ENCODE data around the gene TRIM4. TPM values are rescaled to one million over a fixed set of nuclear protein-coding genes. Genes with fewer than 3 reads are reported as not detected.

TRIM4 gene
- total and polyA plus RNA-seq, 12 donors = 17.2 to 57.0 (median 37.4) TPM

DNA sequence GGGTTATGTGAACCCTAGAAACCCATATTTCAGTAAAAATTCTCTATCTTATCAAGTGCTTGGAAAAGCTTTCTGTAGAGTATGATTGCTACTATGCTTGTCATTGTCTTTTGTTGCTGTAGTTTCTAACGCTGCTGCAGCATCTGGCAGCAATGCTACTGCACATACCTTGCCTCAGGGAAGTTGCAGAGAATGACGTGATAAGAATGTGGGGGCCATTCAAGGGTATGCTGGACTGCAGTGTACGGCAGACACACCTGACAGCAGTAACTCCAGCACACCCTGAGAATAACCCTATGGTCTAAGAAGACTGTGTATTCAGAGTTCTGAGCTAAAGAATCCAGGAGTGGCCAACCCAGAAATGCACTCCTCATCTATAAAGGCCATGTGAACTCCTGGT, 20.5 kb downstream of the TRIM4 start:
- intact Hi-C loops (cut with DNase I) = no loop called here
- Histone ChIP-seq H3K27ac (no peak overlapping the region), H3K27me3 (no peaks in the 10 kb centered on the region), H3K36me3 (replicated peaks in 1 of 2) (peaks cover 0 to 42% of the 10 kb centered on the region in 2 donors), H3K9me3 (replicated peaks in 1 of 3) (no peaks in the 10 kb centered on the region), H3K4me1 (replicated peaks in 1 of 2) (no peaks in the 10 kb centered on the region), H3K4me3 (no peak overlapping the region)
- TF ChIP-seq POLR2A (IDR thresholded peaks at IDR 0.05) = no peak
- TF ChIP-seq, protein P1, sequence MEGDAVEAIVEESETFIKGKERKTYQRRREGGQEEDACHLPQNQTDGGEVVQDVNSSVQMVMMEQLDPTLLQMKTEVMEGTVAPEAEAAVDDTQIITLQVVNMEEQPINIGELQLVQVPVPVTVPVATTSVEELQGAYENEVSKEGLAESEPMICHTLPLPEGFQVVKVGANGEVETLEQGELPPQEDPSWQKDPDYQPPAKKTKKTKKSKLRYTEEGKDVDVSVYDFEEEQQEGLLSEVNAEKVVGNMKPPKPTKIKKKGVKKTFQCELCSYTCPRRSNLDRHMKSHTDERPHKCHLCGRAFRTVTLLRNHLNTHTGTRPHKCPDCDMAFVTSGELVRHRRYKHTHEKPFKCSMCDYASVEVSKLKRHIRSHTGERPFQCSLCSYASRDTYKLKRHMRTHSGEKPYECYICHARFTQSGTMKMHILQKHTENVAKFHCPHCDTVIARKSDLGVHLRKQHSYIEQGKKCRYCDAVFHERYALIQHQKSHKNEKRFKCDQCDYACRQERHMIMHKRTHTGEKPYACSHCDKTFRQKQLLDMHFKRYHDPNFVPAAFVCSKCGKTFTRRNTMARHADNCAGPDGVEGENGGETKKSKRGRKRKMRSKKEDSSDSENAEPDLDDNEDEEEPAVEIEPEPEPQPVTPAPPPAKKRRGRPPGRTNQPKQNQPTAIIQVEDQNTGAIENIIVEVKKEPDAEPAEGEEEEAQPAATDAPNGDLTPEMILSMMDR (IDR thresholded peaks at IDR 0.05) = no peak
- WGBS, 4 donors = 72 to 86% (median 79%) methylated on average over 3 of the region's 3 CpGs
- DNase-seq = no peak

DNA sequence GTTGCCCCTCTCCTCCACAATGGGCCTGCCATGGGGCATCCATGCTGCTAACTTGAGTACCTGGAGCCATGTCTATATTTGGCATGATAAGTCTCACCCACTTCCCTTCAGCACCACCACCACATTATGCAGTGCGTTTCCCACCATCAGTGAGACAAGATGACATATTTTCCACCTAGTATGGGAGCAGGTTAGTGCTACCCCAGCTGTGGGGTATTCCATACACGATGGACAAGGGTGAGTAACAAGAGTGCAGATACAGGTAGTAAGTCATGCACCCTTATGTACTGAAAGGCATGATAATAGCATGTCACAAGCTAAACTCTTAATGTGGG, 21.3 kb downstream of the TRIM4 start:
- Histone ChIP-seq H3K27me3 (no peaks in the 10 kb centered on the region), H3K4me1 (replicated peaks in 1 of 2) (no peaks in the 10 kb centered on the region), H3K27ac (no peak overlapping the region), H3K9me3 (replicated peaks in 1 of 3) (no peaks in the 10 kb centered on the region), H3K4me3 (no peak overlapping the region), H3K36me3 (replicated peaks in 1 of 2) (peaks cover 0 to 34% of the 10 kb centered on the region in 2 donors)
- 89 to 98% (median 93%) methylated on average over 2 of the region's 2 CpGs for WGBS, 4 donors
- DNase-seq = no peak
- intact Hi-C loops (cut with DNase I) = no loop called here
- TF ChIP-seq POLR2A (IDR thresholded peaks at IDR 0.05) = no peak
- TF ChIP-seq, protein P1 (IDR thresholded peaks at IDR 0.05) = no peak

DNA sequence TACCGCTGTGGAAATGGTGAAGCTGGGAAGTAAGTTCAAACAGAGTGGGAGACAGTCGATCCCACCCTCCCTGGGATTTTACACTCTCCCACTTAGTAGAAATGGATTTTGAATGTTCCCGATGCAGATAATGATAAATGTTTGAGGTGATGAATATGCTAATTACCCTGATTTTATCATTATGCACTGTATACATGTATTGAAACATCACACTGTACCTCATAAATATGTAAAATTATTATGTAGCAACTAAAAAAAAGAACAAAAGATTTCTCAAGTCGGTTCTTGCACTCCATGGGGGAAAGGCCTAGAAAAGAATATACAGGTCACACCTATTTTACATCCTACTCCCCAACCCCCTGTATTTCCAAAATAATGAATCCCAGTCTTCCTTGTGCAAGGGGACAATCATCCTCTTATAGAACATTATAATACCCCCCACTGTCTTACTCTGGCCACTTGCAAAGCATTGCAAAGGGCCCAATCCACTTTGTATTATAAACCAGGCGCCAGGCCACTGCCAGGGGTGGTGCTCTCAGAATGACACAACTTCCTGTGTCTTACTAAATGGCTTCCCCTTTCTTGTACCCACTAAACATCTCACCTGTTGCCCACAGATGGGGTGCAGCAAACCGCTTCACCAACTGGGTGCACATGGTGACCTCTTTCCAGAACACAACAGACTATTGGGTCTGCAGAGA, 21.9 kb downstream of the TRIM4 start:
- TF ChIP-seq, protein P1 (IDR thresholded peaks at IDR 0.05) = no peak
- no peak for TF ChIP-seq POLR2A (IDR thresholded peaks at IDR 0.05)

DNA sequence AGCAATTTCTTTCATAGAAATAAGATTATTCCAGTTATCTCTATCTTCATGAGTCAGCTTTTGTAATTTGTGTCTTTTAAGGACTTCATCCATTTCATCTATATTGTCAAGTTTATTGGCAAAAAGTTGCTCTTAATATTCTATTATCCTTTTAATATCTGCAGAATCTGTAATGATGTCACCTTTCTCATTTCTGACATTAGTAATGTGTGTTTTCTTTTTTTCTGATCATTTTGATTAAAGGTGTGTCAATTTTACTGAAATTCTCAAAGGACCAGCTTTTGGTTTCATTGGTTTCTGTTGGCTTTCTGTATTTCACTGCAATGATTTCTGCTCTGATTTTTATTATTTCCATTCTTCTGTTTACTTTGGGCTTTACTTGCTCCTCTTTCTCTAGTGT, 24.6 kb downstream of the TRIM4 start:
- no peak for DNase-seq
- Histone ChIP-seq H3K4me3 (no peak overlapping the region), H3K9me3 (replicated peaks in 1 of 3) (no peaks in the 10 kb centered on the region), H3K27ac (no peak overlapping the region), H3K4me1 (replicated peaks in 1 of 2) (peaks cover 0 to 2% of the 10 kb centered on the region in 2 donors), H3K27me3 (no peaks in the 10 kb centered on the region), H3K36me3 (replicated peaks in 1 of 2) (peaks cover 0 to 14% of the 10 kb centered on the region in 2 donors)
- TF ChIP-seq, protein P1 (IDR thresholded peaks at IDR 0.05) = no peak
- no peak for TF ChIP-seq POLR2A (IDR thresholded peaks at IDR 0.05)
- intact Hi-C loops (cut with DNase I) = no loop called here

More for the DNA sequence above, 21.9 kb downstream of the TRIM4 start:
- WGBS, 4 donors = 90 to 93% (median 92%) methylated on average over 6 of the region's 6 CpGs
- Histone ChIP-seq H3K36me3 (replicated peaks in 1 of 2) (peaks cover 0 to 29% of the 10 kb centered on the region in 2 donors), H3K4me1 (replicated peaks in 1 of 2) (no peaks in the 10 kb centered on the region), H3K27me3 (no peaks in the 10 kb centered on the region), H3K4me3 (no peak overlapping the region), H3K9me3 (replicated peaks in 1 of 3) (no peaks in the 10 kb centered on the region), H3K27ac (no peak overlapping the region)
- intact Hi-C loops (cut with DNase I) = no loop called here
- DNase-seq = no peak

All from adrenal gland (tissue), 12 donors.